Glomerular visceral epithelial cell (primary cell): ENCODE results near the gene ALLC.
"Not testable (repeated sequence)": the region's sequence is repeated elsewhere in the genome, so short reads cannot be mapped to it uniquely, and the experiment has no call there.

ENCODE experiments used
- DNase-seq: peaks from one replicate; pipeline ENCODE4 v3.0.0-alpha.2; 2016; ENCODE audit errors: extremely low spot score

ALLC gene

DNA sequence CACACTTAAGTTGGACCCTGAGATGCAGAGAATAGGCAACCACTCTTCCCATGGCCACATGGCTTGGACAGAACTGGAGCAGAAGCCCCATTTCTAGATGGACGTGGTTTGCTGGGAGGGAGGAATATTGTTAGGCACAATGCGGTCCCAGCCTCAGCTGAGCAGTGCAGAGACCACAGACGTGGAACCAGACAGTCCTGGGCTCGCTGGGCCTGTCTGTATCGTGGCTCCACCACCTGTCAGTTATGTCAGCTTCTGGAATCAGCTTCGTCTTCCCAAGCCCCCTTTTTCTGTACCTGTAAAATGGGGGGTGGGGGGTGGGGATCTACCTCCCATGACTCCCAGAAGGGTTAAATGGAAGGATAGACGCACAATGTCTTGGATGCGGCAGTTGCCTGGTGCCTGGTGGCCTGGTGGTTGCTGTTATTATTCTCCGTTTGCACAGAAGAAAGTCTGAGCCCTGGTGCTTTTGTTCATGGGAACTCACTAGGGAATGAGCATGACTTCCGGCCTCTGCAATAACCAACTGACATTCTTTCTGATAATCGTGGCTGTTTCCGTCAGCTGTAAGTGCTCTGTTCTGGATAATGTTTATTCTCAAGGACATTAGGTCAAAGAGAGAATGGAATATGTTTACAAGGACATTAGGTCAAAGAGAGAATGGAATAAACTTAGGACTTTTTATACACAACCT, 31.7 kb upstream of the ALLC start:
- DNase-seq: no peak

DNA sequence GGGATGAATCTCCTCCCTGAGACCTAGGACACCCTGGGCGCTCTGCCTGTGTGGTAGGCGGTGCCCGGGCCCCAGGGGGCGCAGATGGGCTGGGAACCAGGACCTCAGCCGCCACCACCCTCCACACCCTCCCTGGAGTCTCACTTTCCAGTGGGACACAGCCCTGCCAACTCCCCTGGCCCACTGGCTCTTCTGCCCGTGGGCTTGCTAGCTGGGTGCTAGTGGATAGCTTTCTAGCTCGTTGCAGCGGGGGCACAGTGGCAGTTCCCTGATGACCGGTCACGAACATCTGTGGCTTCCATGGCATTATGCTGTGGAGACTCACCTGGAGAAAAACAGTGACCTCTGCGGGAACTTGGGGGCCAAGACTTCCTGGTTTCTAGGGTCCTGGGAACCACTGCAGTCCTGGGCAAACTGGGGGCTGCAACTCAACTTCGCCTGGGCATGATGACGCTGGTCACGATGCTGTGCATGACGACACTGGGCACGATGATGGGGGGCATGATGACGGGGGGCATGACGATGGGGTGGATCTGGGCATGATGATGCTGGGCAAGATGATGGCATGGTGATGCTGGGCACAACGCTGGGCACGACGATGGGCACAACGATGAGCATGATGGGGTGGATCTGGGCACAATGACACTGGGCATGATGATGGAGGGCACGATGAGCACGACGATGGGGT, 31.0 kb upstream of the ALLC start:
- DNase-seq: no peak

DNA sequence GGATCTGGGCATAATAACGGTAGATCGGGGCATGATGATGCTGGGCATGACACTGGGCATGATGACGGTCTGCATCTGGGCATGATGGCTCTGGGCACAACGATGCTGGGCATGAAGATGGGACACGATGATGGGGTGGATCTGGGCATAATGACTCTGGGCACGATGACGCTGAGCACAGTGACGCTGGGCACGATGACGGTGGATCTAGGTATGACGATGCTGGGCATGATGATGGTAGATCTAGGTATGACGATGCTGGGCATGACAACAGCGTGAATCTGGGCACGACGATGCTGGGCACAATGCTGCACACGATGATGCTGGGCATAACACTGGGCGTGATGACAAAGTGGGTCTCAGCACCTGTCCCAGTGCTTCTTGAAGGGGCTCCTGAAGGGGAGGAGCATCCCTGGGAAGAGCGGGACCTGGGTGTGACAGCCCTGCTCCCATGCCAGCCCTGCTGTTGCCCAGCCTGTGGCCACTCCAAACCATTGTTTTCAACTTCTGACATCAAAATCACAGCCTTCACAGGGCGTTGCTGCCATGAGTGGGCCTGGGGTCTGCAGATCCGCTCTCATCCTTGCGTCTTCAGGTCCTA, 30.4 kb upstream of the ALLC start:
- DNase-seq: no peak

DNA sequence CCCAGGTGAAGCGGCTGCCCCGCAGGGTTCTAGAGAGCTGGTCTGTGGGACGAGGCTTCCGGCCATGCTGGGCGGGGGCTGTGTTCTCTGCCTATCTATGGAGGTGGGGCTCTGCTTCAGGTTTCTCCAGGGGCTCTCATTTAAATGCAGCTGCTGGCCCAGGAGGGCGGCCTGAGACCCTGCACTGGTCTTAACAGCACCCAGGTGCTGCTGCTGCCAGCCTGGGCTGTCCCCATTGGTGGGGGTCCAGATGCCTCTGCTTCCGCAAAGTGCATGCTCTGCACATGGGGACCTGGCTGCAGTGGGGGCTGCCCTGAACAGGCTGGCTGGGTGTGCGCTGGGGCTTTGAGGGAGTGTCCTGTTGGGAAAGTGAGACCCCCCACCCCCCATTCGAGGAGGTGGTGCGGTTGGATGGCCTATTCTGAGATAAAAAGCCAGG, 29.7 kb upstream of the ALLC start:
- DNase-seq: no peak

DNA sequence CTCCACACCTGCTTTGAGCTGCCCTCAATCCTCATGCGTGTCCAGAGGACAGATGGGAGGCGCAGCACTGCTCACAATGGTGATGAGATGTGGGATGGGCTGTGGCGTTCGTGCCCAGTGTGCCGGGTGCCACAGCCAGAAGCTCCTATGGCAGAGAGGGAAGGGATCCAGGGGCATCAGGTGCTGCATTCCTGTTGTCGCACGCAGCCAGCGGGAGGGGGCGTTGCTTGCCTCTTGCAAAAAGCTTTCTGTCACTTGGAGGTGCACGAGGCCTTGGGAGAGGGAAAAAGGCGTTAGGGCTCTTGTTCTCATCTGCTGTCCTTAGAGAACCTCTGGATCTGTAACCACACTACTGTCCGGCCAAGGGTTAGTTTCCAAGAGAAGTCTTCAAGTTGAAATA, 29.2 kb upstream of the ALLC start:
- DNase-seq: no peak

DNA sequence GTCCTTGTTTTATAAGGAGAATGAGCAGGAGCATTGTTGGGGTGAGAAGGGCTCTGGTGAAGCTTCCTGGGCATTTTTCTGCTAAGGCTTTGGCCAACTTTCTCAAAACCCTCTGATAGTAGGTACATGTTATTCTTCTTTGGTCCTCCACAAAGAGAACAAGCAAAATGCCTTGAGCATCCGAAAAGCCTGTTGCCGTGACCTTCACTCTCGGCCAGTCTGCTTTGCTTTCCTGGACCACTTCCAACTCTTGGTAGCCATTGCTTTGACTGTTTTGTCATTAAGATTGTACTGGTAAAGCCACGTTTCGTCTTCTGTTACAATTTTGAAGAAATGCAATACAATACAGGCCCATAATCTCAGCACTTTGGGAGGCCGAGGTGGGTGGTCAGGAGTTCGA, 27.4 kb upstream of the ALLC start:
- no peak for DNase-seq

DNA sequence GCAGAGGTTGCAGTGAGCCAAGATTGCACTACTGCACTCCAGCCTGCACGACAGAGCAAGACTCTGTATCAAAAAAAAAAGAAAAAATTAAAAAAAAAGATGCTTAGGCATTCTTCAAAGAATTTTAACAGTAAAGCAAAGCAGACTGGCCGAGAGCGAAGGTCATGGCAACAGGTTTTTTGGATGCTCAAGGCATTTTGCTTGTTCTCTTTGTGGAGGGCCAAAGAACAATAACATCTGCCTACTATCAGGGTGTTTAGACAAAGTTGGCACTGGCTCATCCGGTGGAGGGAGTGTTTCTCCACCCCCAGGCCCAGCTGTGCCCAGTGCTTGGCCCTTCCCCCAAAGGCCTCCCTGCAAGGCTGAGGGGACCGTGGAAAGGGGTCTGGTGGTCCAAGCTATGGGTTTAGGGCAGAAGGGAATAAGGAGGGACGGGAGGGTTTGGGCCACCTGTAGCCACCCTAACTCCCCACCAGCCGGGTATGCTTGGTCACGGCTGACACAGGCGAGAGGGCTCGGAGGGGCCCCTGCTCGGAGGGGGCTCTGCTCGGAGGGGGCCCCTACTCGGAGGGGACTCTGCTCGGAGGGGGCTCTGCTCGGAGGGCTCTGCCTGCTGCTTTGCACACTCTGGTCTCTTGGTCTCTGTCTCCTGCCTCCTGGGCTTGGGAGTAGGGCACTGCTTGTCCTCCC, 26.7 kb upstream of the ALLC start:
- no peak for DNase-seq

DNA sequence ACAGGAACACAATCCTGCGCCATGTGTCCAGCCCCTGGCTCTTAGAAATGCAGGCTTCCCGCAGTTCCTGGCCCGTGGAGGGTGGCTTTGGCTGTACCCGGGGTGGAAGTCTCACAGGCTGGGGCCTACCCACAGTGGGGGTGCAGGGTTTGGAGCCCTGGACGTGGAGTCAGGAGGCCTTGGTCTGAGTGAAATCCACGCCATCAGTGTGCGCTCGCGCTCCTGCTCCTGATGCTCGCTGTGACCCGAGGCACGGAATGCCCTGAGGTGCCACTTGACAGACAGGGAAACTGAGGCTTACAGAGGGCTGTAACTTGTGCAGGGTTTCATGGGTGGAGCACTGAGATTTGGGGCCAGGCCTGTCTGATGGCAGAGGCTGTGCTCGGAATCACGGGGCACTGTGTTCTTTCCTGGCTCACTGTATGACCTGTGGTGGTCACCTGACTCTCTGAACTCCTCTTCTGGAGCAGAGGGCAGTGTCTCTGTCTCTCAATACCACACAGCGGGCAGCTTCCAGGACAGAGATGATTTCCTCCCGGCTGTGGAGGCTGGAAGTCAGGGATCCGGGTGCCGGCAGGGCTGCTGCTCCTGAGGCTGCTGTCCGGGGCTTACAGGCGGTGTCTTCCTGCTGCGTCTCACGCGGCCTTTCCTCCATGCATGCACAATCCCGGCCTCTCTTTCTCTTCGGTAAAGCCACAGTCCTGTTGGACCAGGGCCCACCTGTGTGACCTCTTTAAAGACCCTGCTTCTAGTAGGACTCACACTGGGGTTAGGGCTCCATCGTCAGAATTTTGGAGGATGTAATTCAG, 25.9 kb upstream of the ALLC start:
- DNase-seq: no peak

DNA sequence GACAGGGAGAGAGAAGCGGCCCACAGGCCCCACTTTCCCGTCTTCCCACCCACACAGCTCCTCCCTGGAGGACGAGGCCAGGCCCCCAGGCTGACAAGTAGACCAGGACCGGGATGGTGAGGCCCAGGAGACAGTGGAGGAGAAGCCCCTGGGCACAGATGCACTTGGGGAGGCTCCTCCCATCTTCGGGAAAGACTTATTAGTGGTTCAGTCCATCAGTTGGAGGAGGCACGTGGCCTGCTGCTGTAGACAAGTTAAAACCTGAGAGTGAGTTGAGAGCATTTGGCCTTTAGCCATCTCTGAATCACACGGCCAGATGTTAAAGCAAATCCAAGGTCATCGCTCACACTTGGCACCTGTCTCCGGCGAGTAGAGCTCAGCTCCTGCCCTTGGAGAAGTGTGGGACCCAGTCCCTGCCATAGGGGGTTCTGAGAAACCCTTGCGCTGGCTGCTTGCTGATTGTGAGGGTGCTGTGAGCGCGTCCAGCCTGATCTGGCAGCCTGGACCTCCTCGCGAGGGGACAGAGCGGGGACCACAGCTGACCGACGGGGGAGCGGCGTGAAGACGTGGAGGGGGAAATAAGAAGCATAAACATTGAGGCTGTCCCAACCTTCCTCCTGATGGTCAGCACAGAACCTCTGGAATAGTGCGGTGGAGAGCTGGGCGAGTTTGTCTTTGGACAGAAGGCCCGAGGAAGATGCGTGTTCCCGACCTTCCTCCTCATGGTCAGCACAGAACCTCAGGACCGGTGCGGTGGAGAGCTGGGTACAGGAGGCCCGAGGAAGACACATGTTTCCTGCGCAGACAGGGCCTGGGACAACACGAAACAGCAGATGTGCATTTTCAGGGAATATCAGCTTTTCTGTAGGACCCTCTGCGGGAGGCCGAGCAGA, 24.7 kb upstream of the ALLC start:
- DNase-seq: no peak

DNA sequence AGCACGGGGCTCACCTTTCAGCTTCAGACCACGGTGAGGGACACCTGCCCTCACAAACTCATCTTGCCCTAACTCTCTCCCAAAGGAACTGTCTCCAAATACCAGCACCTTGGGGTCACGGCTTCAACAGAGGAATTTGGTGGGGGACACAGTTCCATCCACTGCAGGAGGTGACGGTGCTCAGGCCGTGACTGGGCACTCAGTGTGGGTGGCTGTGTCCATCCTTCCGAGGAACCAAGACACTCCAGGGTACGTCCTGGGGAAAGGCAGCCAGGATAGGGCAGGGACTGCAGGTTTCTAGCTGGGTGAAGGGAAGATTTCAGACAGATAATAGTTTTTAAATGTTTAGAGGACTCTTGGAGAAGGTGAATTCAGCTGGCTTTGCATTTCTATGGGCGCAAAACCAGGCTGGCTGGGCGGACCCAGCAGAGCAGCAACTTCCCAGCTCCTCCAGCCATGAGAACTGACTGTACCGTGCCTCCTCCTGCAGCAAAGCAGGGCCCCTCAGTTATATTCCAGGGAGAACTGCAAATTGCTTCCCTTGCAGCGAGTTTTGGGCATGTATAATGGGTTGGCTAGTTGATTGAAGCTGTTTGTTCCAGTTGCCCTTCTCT, 23.9 kb upstream of the ALLC start:
- DNase-seq: no peak

DNA sequence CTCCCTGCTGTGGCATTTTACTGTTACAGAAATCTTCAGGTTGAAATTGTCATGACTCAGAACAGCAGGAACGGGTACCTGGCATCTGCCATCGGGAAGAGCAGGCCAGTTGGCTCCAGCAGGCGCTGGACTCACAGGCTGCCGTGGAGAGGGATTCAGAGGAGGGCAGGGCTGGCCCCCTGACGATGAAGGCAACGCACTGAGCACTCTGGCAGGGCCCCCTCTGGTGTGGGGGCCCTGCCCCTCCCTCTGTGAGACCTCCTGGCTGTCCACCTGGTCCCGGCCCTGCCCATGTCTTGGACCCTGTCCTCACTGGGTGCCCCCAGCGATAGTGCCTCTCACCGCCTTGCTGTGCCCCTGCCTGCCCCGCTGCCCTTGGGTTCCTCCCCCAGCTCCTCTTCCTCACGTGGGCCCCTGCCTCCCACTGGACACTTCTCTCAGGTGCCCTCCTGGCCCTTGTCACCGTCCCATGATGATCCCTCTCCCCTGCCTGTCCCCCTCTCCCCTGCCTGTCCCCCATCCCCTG, 23.3 kb upstream of the ALLC start:
- DNase-seq: no peak

DNA sequence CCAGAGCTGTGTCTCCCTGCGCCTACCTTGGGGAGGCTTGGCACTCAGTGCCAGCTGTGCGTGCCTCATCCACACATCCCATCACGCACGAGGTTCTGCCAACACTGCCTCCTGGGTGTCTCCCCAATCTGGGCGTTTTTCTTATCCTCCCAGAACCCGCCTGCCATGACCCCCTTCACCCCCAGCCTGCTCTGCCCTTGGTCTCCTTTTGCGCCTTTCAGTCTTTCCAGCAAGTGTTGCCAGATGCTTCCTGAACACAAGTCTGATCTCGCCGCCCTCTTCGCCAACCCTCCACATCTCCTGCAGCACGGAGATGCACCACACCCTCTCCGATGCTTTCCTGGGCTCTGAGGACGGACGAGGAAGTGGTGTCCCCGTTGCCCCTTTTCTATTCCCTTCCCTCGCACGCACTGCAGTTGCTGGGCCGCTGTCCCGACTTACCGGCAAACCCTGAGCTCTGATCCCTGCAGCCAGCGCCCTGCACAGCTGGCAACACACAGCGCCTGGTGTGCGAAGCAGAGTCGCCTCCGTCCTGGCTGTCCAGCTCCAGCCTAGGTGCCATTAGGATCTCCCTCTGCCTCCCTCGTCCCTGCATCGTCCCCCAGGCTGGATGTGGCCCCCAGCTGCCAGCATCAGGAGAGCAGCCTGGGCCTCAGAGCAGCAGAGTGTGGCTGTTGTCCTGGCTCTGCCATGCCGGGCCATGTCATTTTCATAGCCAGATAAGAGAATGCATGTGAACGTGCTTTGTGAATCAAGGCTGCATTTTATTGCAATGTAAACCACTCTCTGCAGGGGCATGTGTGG, 22.6 kb upstream of the ALLC start:
- DNase-seq: no peak

DNA sequence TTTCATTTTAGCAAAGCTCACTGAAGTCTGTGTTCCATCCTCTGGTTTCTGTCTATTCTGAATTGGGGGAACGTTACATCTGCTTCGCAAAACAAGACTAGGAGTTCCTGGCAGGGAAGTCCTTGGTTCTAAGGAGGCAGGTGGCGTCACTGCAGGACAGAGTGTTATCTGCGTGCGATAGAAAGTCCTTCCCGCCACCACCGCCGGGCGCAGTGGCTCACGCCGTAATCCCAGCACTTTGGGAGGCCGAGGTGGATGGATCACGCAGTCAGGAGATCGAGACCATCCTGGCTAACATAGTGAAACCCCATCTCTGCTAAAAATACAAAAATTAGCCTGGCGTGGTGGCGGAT, 22.0 kb upstream of the ALLC start:
- DNase-seq: not testable (repeated sequence)

DNA sequence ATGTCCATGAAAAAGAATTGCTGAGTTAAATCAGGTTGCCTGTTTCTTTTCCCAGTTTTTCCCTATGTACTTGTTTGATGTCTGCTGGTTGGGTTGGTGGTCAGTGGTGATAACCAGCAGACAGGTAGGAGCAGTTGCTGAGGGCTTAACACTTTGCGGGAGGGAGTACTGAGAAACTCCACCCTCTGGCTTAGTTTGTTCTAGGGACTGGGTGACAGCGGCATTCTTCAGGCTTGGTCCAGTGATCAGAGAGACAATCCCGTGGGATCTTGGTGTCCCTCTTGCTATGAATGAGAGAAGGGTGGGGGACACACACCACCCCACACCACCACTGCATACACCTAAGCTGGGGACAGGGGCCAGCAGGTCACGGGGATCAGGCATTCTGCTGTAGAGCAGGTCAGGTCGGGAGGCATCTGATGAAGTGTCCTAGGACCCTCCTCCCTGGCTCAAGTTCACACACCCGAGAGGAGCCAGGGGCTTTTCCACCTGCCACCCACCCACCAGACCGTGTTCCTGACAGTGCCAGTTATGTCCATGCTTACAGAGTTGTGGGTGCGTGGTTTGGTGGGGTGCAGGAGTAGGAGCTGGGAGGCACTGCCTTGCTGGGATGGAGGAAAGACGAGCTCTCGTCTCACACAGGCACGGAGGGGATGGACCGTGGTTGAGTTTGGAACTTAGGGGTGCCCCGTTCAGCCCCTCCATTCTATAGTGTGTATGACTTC, 21.3 kb upstream of the ALLC start:
- DNase-seq: no peak

DNA sequence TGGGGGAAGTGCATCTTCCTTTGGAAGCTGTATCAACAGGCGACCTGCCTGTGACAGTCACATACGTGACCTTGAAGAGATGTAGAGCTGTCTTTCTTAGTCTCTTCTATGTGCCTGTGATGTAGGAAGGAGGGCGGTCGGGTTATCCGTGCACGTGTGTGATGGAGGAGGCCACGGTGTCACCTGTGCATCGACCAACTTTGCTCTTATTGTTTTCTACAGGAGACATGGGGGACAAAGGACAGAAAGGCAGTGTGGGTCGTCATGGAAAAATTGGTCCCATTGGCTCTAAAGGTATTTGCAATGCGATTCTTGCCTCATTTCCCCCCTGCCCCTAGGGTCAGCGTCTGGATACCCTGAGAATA, 20.7 kb upstream of the ALLC start:
- DNase-seq: no peak

DNA sequence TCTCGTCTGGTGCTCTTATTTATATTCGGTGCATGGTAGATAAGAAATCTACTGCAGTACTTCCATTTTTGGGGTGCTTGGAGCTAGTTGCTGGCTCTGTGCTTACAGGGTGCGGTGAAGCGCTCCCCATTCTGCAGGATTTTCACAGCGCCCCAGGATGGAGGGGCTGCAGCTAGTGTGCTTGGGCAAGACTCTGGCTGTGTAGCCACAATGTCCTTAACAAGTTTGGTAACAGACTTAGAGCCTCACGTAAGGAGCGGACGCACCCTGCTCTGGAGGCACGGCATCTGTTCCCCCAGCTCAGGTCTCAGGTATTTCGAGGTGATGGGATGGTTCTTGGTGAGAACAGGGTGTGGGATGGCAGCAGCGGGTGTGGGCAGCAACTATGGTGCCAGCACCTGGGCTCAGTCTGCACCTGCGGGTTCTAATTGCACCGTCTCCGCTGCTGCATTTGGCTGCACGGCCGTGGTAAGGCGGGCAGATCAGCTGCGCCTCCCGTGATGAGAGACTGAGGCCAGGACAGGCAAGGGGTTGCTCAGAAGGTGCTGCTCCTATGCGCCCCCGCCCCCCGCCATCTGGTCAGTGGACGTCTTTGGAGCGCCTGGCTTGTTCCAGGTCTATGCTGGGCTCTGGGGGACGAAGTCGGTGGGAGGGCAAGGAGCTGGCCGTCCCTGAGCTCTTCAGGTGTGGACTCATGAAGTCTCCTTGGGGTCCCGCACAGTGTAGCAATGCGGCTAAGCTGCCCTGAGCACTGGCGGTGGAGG, 20.1 kb upstream of the ALLC start:
- no peak for DNase-seq

DNA sequence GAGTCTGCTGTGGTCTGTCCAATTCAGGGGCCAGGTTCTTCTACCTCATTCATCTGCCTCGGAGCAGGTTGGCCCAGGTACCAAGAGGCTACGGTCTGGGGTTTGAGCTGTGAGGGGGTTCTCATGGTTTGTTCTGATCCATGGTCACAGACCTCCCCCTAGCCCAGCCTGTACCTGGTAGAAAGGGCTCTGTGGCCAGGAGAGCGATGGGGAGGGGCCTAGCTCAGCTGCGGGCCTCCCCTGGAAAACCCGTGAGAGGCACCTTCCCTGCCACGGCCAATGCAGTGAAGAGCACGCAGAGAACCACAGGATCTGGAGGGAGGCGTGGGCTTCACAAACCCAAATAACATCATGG, 19.6 kb upstream of the ALLC start:
- no peak for DNase-seq

DNA sequence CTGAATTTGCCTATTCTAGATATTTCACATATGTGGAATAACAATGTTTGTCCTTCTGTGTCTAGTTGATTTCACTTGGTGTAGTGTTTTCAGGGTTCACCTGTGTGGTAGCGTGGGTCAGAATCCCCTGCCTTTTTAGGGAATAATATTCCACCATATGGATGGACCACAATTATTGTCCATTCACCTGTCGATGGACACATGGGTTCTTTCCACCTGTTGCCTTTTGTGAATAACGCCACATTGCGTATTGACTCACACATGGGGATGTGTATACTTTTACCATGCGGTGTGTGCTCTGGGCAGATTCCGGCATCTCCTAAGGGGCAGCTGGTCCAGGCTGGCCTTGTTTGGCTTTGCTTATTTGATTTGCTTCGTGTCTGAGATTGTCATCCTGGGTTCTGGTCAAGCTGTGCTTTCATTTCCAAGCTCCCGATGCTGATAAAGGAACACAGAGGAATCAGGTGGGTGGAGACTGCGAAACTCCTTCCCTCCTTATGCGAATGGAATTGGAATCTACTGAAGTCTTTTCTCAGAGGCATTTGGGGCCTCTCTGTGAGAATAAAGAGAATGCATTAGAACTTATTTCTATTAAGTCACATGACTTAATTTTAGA, 18.9 kb upstream of the ALLC start:
- no peak for DNase-seq
